A549 treated with CORT108297 at 1 μM for 4 hours (cell line): ENCODE measurements around the gene ING2. TPM values are rescaled to one million over a fixed set of nuclear protein-coding genes. Genes with fewer than 3 reads are reported as not detected.

Source experiments
- total RNA-seq: library from RNA; stranded (reverse); fragments of 200-300 nt; extraction: Qiagen RNA extraction; gene quantifications from 5 replicates; pipeline ENCODE4 v1.2.3, GENCODE V29; 2022

ING2 gene
- total RNA-seq: 9.3 to 12.3 TPM (median 10.2 TPM) in 5 replicates

GRCh38 chr4:183504930-183505610, at the start of gene ING2:
ING2 (plus strand) TSS chr4:183505058; CDS start chr4:183505196, 138 bp downstream.

Other genes with a start within 250 kb of the ING2 start
- not detected in 5 replicates for gene CLDN22, start 184.8 kb upstream of the ING2 start, total RNA-seq
- not detected in 5 replicates for gene CLDN24, start 182.6 kb upstream of the ING2 start, total RNA-seq
- 10.6 to 12.1 TPM (median 11.1 TPM) in 5 replicates for gene CDKN2AIP, start 60.4 kb upstream of the ING2 start, total RNA-seq
- gene RWDD4, start 154.1 kb downstream of the ING2 start, total RNA-seq: 15.8 to 19.6 TPM (median 18.2 TPM) in 5 replicates
- gene TRAPPC11, start 154.2 kb downstream of the ING2 start, total RNA-seq: 9.7 to 14.1 TPM (median 10.4 TPM) in 5 replicates